GM21381 (cell line): ENCODE data around the gene FKBP1C.

Experiments
- ATAC-seq: cut with Tn5 transposase; IDR thresholded peaks from one replicate; pipeline ENCODE4 v1.9.1; 2021; ENCODE audit warnings: mild to moderate bottlenecking, moderate library complexity; ENCODE audit not compliant: unreplicated experiment

The FKBP1C gene

GRCh38 chr6:63259153-63259552 lies 47.9 kb downstream of the FKBP1C start:
- ATAC-seq = no peak

- ATAC-seq = peak; percentile 53
These were observed 50.6 kb downstream of the FKBP1C start for GRCh38 chr6:63261820-63262219.
